IPS-18c (cell line): ENCODE data around the gene MISP3.

Experiments used
- H3K4me3 ChIP-seq: 2 replicates; pipeline ENCODE4 v1.7.0; 2013; ENCODE audit warnings: low read depth, mild to moderate bottlenecking, low read length, moderate library complexity; ENCODE audit not compliant: insufficient read depth
- H3K9me3 ChIP-seq: one replicate; pipeline ENCODE4 v1.6.1; 2013; ENCODE audit warnings: mild to moderate bottlenecking, low read length, moderate library complexity; ENCODE audit not compliant: control insufficient read depth, insufficient read depth

MISP3 gene

GRCh38 chr19:14112051-14112808 lies 39.6 kb downstream of the MISP3 start:
- H3K4me3 ChIP-seq, result no peak overlapping the region

GRCh38 chr19:14112809-14113385 lies 40.3 kb downstream of the MISP3 start:
- 0 out of 2 replicates have a peak overlapping the region, but pooled peaks have one; percentile 9 for H3K4me3 ChIP-seq
- H3K9me3 ChIP-seq, result no peaks in the 10 kb centered on the region

More at GRCh38 chr19:14112051-14112808, 39.6 kb downstream of the MISP3 start:
- H3K9me3 ChIP-seq, result no peaks in the 10 kb centered on the region

GRCh38 chr19:14113762-14114414 lies 41.3 kb downstream of the MISP3 start:
- no peaks in the 10 kb centered on the region for H3K9me3 ChIP-seq
- H3K4me3 ChIP-seq, result no peak overlapping the region

- Histone ChIP-seq H3K9me3 (no peaks in the 10 kb centered on the region), H3K4me3 (no peak overlapping the region)
These were observed 41.9 kb downstream of the MISP3 start for GRCh38 chr19:14114439-14114838.

GRCh38 chr19:14114854-14115253 lies 42.3 kb downstream of the MISP3 start:
- Histone ChIP-seq H3K4me3 (no peak overlapping the region), H3K9me3 (no peaks in the 10 kb centered on the region)

GRCh38 chr19:14115756-14116155 lies 43.2 kb downstream of the MISP3 start:
- no peak overlapping the region for H3K4me3 ChIP-seq

GRCh38 chr19:14116525-14116917 lies 43.9 kb downstream of the MISP3 start:
- Histone ChIP-seq H3K4me3 (peak overlapping the region; percentile 57), H3K9me3 (no peaks in the 10 kb centered on the region)

More at GRCh38 chr19:14115756-14116155, 43.2 kb downstream of the MISP3 start:
- no peaks in the 10 kb centered on the region for H3K9me3 ChIP-seq

GRCh38 chr19:14116918-14117578 lies 44.5 kb downstream of the MISP3 start:
- H3K9me3 ChIP-seq, result no peaks in the 10 kb centered on the region
- peak overlapping the region; percentile 57 for H3K4me3 ChIP-seq

GRCh38 chr19:14117668-14118164 lies 45.1 kb downstream of the MISP3 start, which contains the start of gene PRKACA:
Gene PRKACA (minus strand): TSS chr19:14117762. CDS start chr19:14117547, 215 bp downstream.
- H3K9me3 ChIP-seq, result no peaks in the 10 kb centered on the region

GRCh38 chr19:14118165-14119051 lies 45.8 kb downstream of the MISP3 start:
- peak overlapping the region; percentile 56 for H3K4me3 ChIP-seq
- no peaks in the 10 kb centered on the region for H3K9me3 ChIP-seq

More at GRCh38 chr19:14117668-14118164, 45.1 kb downstream of the MISP3 start, which contains the start of gene PRKACA:
- peak within 1 kb of the TSS; percentile 57 for H3K4me3 ChIP-seq

GRCh38 chr19:14119146-14119545 lies 46.6 kb downstream of the MISP3 start:
- no peak overlapping the region for H3K4me3 ChIP-seq
- no peaks in the 10 kb centered on the region for H3K9me3 ChIP-seq

GRCh38 chr19:14119644-14120496 lies 47.3 kb downstream of the MISP3 start:
- Histone ChIP-seq H3K9me3 (no peaks in the 10 kb centered on the region), H3K4me3 (no peak overlapping the region)

- no peaks in the 10 kb centered on the region for H3K9me3 ChIP-seq
These were observed 47.9 kb downstream of the MISP3 start for GRCh38 chr19:14120497-14120780.

GRCh38 chr19:14122924-14123323 lies 50.3 kb downstream of the MISP3 start:
- Histone ChIP-seq H3K4me3 (no peak overlapping the region), H3K9me3 (no peaks in the 10 kb centered on the region)

More at GRCh38 chr19:14120497-14120780, 47.9 kb downstream of the MISP3 start:
- no peak overlapping the region for H3K4me3 ChIP-seq
